Vagina (tissue), 2 donors: Measurements from ENCODE around the gene SEPTIN5. TPM values are rescaled to one million over a fixed set of nuclear protein-coding genes. Genes with fewer than 3 reads are reported as not detected.

Experiments
- DNase-seq, 2 donors: peaks; one replicate each; pipeline ENCODE4 v3.0.0-alpha.2; 2017; ENCODE audit errors: extremely low spot score in 2 of 2
- H3K27ac ChIP-seq: fragments of 200-600 bp; sonication (generic); one replicate; pipeline ENCODE4 v1.5.1; 2019
- H3K27me3 ChIP-seq: fragments of 200-600 bp; sonication (generic); one replicate; pipeline ENCODE4 v1.5.1; 2019
- H3K36me3 ChIP-seq, 2 donors: fragments of 200-600 bp; sonication (generic); one replicate each; pipeline ENCODE4 v1.5.1; 2017 to 2019
- H3K4me1 ChIP-seq: fragments of 200-600 bp; sonication (generic); one replicate; pipeline ENCODE4 v1.5.1; 2019
- H3K4me3 ChIP-seq, 2 donors: fragments of 200-600 bp; sonication (generic); 1 replicate in 1 of 2; 2 replicates in 1 of 2; pipeline ENCODE4 v1.5.1; 2016 to 2019
- H3K9me3 ChIP-seq: fragments of 200-600 bp; sonication (generic); one replicate; pipeline ENCODE4 v1.5.1; 2019
- CTCF ChIP-seq, 3 experiments: fragments of 450-650 bp in 2 of 3; fragments of 200-600 bp in 1 of 3; sonication (generic) in 1 of 3; IDR thresholded peaks; one replicate each; pipeline ENCODE4 v1.5.1; 2017 to 2019; ENCODE audit warnings: antibody characterized with exemption in 3 of 3, mild to moderate bottlenecking in 2 of 3, moderate library complexity in 2 of 3
- POLR2A ChIP-seq, 2 donors: fragments of 450-650 bp; IDR thresholded peaks; one replicate each; pipeline ENCODE4 v1.6.1; 2017; ENCODE audit warnings: antibody characterized with exemption in 2 of 2, mild to moderate bottlenecking in 2 of 2, moderate library complexity in 2 of 2
- POLR2AphosphoS5 ChIP-seq, 2 donors: sonication (generic); formaldehyde crosslinking; IDR thresholded peaks; one replicate each; pipeline ENCODE4 v1.9.0; 2017; ENCODE audit warnings: antibody characterized with exemption in 2 of 2, mild to moderate bottlenecking in 2 of 2, low read depth in 1 of 2; ENCODE audit not compliant: insufficient read depth in 1 of 2
- intact Hi-C: fragments of 100-400 bp; cut with DNase I; formaldehyde crosslinking; loops from one replicate; pipeline ENCODE4 v1.15.1; 2023
- total RNA-seq: library from RNA; depleted of rRNA; stranded (reverse); fragments of >200 nt; gene quantifications from one replicate; pipeline ENCODE4 v1.2.3, GENCODE V29; 2016

The SEPTIN5 gene
- total RNA-seq, 1 donor from 2014 or later, result 67.3 TPM

GRCh38 chr22:19691721-19692341, 22.5 kb upstream of the SEPTIN5 start:
- Histone ChIP-seq H3K4me1 (peaks cover 42% of the 10 kb centered on the region), H3K36me3 (no peaks in the 10 kb centered on the region), H3K4me3 (peak overlapping the region; percentile 14 to 28), H3K9me3 (no peaks in the 10 kb centered on the region), H3K27ac (peak overlapping the region; percentile 77), H3K27me3 (no peaks in the 10 kb centered on the region)
- intact Hi-C loops, result no loop called here
- no peak for DNase-seq
- TF ChIP-seq POLR2A (IDR thresholded peaks at IDR 0.05) (no peak), POLR2AphosphoS5 (IDR thresholded peaks at IDR 0.05; ENCODE audit: insufficient read depth in 1 of 2, low read depth in 1 of 2) (peak in 1 of 2 donors; percentile 67), CTCF (IDR thresholded peaks at IDR 0.05) (no peak)

- intact Hi-C loops, result no loop called here
- Histone ChIP-seq H3K27ac (no peak overlapping the region), H3K36me3 (no peaks in the 10 kb centered on the region), H3K4me3 (no peak overlapping the region), H3K27me3 (no peaks in the 10 kb centered on the region), H3K4me1 (peaks cover 32% of the 10 kb centered on the region), H3K9me3 (no peaks in the 10 kb centered on the region)
- DNase-seq, result no peak
- TF ChIP-seq POLR2A (IDR thresholded peaks at IDR 0.05) (no peak), CTCF (IDR thresholded peaks at IDR 0.05) (no peak), POLR2AphosphoS5 (IDR thresholded peaks at IDR 0.05; ENCODE audit: insufficient read depth in 1 of 2, low read depth in 1 of 2) (no peak)
Measured at GRCh38 chr22:19693581-19693980, 20.7 kb upstream of the SEPTIN5 start.

GRCh38 chr22:19693981-19694670, 20.2 kb upstream of the SEPTIN5 start:
- intact Hi-C loops, result no loop called here
- Histone ChIP-seq H3K36me3 (no peaks in the 10 kb centered on the region), H3K4me1 (peaks cover 27% of the 10 kb centered on the region), H3K27me3 (no peaks in the 10 kb centered on the region), H3K27ac (no peak overlapping the region), H3K4me3 (no peak overlapping the region), H3K9me3 (no peaks in the 10 kb centered on the region)
- no peak for TF ChIP-seq POLR2A (IDR thresholded peaks at IDR 0.05)
- no peak for TF ChIP-seq CTCF (IDR thresholded peaks at IDR 0.05)
- TF ChIP-seq POLR2AphosphoS5 (IDR thresholded peaks at IDR 0.05; ENCODE audit: insufficient read depth in 1 of 2, low read depth in 1 of 2), result no peak
- DNase-seq, result no peak

GRCh38 chr22:19694696-19695095, 19.6 kb upstream of the SEPTIN5 start:
- Histone ChIP-seq H3K4me3 (no peak overlapping the region), H3K9me3 (no peaks in the 10 kb centered on the region), H3K27me3 (no peaks in the 10 kb centered on the region), H3K4me1 (peaks cover 21% of the 10 kb centered on the region), H3K27ac (no peak overlapping the region), H3K36me3 (no peaks in the 10 kb centered on the region)
- TF ChIP-seq CTCF (IDR thresholded peaks at IDR 0.05) (no peak), POLR2AphosphoS5 (IDR thresholded peaks at IDR 0.05; ENCODE audit: insufficient read depth in 1 of 2, low read depth in 1 of 2) (no peak), POLR2A (IDR thresholded peaks at IDR 0.05) (no peak)
- DNase-seq, result no peak
- intact Hi-C loops, result no loop called here
